MCF 10A (cell line): ENCODE measurements around the gene PPARD. TPM values are rescaled to one million over a fixed set of nuclear protein-coding genes. Genes with fewer than 3 reads are reported as not detected.
"Not testable (repeated sequence)": the region's sequence is repeated elsewhere in the genome, so short reads cannot be mapped to it uniquely, and the experiment has no call there.

Experiments
- BruUV-seq: library from RNA; stranded (reverse); fragments of 400-500 nt; replicated peaks from 2 replicates; lab custom pipeline; 2021; lab: Mats Ljungman, UMichigan
- CTCF ChIA-PET: fragments of 300-600 bp; sonication (Branson Sonifier 250); formaldehyde crosslinking; extraction: SDS; loops from one replicate; lab custom pipeline; 2021; ENCODE audit warnings: antibody characterized with exemption, inconsistent platforms; lab: Yijun Ruan, JAX
- POLR2A ChIA-PET: fragments of 300-600, 350-650 bp; sonication (Branson Sonifier 250); formaldehyde crosslinking; extraction: SDS; loops from one replicate; lab custom pipeline; 2020; ENCODE audit warnings: antibody characterized with exemption, inconsistent platforms; lab: Yijun Ruan, JAX
- DNase-seq: peaks from one replicate; pipeline ENCODE4 v3.0.0-alpha.2; 2018; ENCODE audit not compliant: unreplicated experiment
- H3K27ac Mint-ChIP-seq: one replicate; pipeline ENCODE4 v1.8.0; 2022; ENCODE audit warnings: mild to moderate bottlenecking, low read depth, mixed read lengths; ENCODE audit not compliant: unreplicated experiment
- H3K27me3 Mint-ChIP-seq: one replicate; pipeline ENCODE4 v1.8.0; 2022; ENCODE audit warnings: mixed read lengths; ENCODE audit not compliant: insufficient read depth, unreplicated experiment
- H3K36me3 Mint-ChIP-seq: one replicate; pipeline ENCODE4 v1.8.0; 2022; ENCODE audit warnings: mild to moderate bottlenecking, moderate library complexity, mixed read lengths; ENCODE audit not compliant: insufficient read depth, unreplicated experiment
- H3K4me1 Mint-ChIP-seq: one replicate; pipeline ENCODE4 v1.8.0; 2022; ENCODE audit warnings: mixed read lengths; ENCODE audit not compliant: insufficient read depth, unreplicated experiment
- H3K4me3 Mint-ChIP-seq: one replicate; pipeline ENCODE4 v1.8.0; 2022; ENCODE audit warnings: mild to moderate bottlenecking, moderate library complexity, mixed read lengths; ENCODE audit not compliant: unreplicated experiment
- H3K9me3 Mint-ChIP-seq: one replicate; pipeline ENCODE4 v1.8.0; 2022; ENCODE audit warnings: mixed read lengths; ENCODE audit not compliant: unreplicated experiment
- CTCF ChIP-seq: fragments of 200-600 bp; IDR thresholded peaks from one replicate; pipeline ENCODE4 v1.8.0; 2022; ENCODE audit warnings: antibody characterized with exemption, mild to moderate bottlenecking; ENCODE audit not compliant: unreplicated experiment
- intact Hi-C: fragments of 100-400 bp; cut with micrococcal nuclease; formaldehyde crosslinking; loops from 2 replicates; pipeline ENCODE4 v1.14.1; 2022
- total RNA-seq: library from RNA; stranded (reverse); gene quantifications from 2 replicates; pipeline ENCODE4 v1.2.3, GENCODE V29; 2022

The PPARD gene
- total RNA-seq, 1 experiment from 2014 or later: 13.8 TPM

DNA sequence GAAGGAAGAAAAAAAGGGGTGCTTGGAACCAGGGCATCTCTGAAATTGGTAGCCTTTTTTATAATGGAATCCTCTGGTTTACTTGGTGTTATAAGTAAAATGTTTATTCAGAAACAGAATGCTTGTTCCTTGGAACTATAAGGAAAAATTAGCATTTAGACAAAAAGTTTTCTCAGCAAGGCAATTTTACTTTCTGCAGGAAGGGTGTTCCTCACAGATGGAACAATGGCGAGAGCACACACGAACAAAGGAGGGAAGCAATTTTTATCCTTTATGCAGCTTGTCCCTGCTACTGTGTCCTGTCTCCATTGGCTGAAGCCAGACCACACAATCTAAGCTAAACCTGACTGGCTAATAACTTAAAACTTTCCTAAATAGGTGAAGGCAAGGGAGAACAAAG is 87.1 kb downstream of the PPARD start:
- H3K36me3 Mint-ChIP-seq: peaks cover 13% of the 10 kb centered on the region
- CTCF ChIA-PET: interaction anchor here (1.9 kb wide), 1 partner anchor 20 kb away, joined by 8 read pairs; no protein-coding TSS in a partner anchor
- H3K4me3 Mint-ChIP-seq: no peak overlapping the region
- DNase-seq: no peak
- no peak overlapping the region for H3K27ac Mint-ChIP-seq
- intact Hi-C loops: no loop called here
- no peaks in the 10 kb centered on the region for H3K4me1 Mint-ChIP-seq
- POLR2A ChIA-PET: interaction anchor here (0.7 kb wide), 1 partner anchor 70 kb away, joined by 3 read pairs; no protein-coding TSS in a partner anchor
- no peaks in the 10 kb centered on the region for H3K9me3 Mint-ChIP-seq
- no peaks in the 10 kb centered on the region for H3K27me3 Mint-ChIP-seq
- no TSS peak for BruUV-seq
- TF ChIP-seq CTCF: no peak

DNA sequence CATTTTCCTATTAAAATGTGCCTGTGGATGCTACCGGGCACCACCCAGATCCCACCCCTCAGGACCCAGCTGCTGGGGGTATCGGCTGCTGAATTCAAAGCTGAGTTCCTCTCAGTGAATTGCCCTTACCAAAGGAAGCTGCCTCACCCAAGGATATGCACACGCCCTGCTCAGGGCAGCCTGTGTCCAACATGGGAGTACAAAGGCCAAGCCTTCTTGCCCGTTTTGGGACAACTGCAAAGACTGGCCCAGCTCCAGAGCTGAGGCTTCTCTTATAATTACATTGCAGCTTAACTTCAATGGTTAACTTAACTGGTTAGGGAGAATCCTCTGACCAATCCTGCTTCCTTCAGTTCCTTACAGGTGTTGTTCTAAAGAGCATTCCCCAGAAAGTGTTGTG is 89.9 kb downstream of the PPARD start:
- no TSS peak for BruUV-seq
- H3K4me3 Mint-ChIP-seq: no peak overlapping the region
- H3K4me1 Mint-ChIP-seq: no peaks in the 10 kb centered on the region
- TF ChIP-seq CTCF: no peak
- no peaks in the 10 kb centered on the region for H3K27me3 Mint-ChIP-seq
- peaks cover 7% of the 10 kb centered on the region for H3K36me3 Mint-ChIP-seq
- CTCF ChIA-PET: interaction anchor here (1.6 kb wide), 1 partner anchor 104 kb away, joined by 4 read pairs; no protein-coding TSS in a partner anchor
- POLR2A ChIA-PET: interaction anchor here (0.8 kb wide), 1 partner anchor 15 kb away, joined by 4 read pairs; no protein-coding TSS in a partner anchor
- no peak for DNase-seq
- no peak overlapping the region for H3K27ac Mint-ChIP-seq
- intact Hi-C loops: no loop called here
- no peaks in the 10 kb centered on the region for H3K9me3 Mint-ChIP-seq

DNA sequence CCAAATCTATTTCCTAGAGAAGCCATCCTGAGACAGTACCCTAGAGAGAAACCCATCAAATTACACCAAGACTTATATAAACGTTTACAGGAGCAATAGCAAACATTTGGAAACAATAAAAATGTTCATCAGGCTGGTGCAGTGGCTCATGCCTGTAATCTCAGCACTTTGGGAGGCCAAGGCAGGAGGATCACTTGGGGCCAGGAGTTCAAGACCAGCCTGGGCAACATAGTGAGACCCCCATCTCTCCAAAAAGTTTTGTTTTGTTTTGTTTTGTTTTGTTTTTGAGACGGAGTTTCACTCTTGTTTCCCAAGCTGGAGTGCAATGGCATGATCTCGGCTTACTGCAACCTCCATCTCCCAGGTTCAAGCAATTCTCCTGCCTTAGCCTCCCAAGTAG is 90.3 kb downstream of the PPARD start:
- POLR2A ChIA-PET: interaction anchor here (0.8 kb wide), 1 partner anchor 14 kb away, joined by 4 read pairs; no protein-coding TSS in a partner anchor
- BruUV-seq: not testable (repeated sequence)

GRCh38 chr6:35435074-35435837 is 92.9 kb downstream of the PPARD start:
- Mint-ChIP-seq H3K4me3 (no peak overlapping the region), H3K27me3 (no peaks in the 10 kb centered on the region), H3K27ac (no peak overlapping the region), H3K36me3 (no peaks in the 10 kb centered on the region), H3K9me3 (no peaks in the 10 kb centered on the region), H3K4me1 (no peaks in the 10 kb centered on the region)
- no peak for DNase-seq
- intact Hi-C loops: no loop called here
- CTCF ChIA-PET: interaction anchor here (0.6 to 0.7 kb wide), 3 partner anchors 93 to 212 kb away, joined by 3 to 4 read pairs (median 3); partner anchors contain the start of gene PPARD
- no TSS peak for BruUV-seq
- TF ChIP-seq CTCF: no peak
- POLR2A ChIA-PET: interaction anchor here (1.8 kb wide), 1 partner anchor 92 kb away, joined by 3 read pairs; no protein-coding TSS in a partner anchor

More for the DNA sequence above, 90.3 kb downstream of the PPARD start:
- DNase-seq, H3K27ac Mint-ChIP-seq, H3K27me3 Mint-ChIP-seq, intact Hi-C loops, H3K4me3 Mint-ChIP-seq, H3K4me1 Mint-ChIP-seq, H3K36me3 Mint-ChIP-seq, H3K9me3 Mint-ChIP-seq: not testable (repeated sequence)
- CTCF ChIA-PET: interaction anchor here (0.6 to 1.6 kb wide), 3 partner anchors 12 to 105 kb away, joined by 3 to 4 read pairs (median 4); no protein-coding TSS in a partner anchor
